HepG2 (cell line): ENCODE measurements around the gene DPEP1. TPM values are rescaled to one million over a fixed set of nuclear protein-coding genes. Genes with fewer than 3 reads are reported as not detected.

Experiments used
- CHD4 ChIP-seq: fragments of 200-600 bp; sonication (generic); IDR thresholded peaks from 2 replicates; pipeline ENCODE4 v1.7.0; 2017; ENCODE audit warnings: mild to moderate bottlenecking, low read length, borderline replicate concordance
- GABPA ChIP-seq, 2 experiments: IDR thresholded peaks; 2 replicates each; pipeline ENCODE4 v1.6.1; 2011 to 2016; ENCODE audit warnings: low read depth in 2 of 2, low read length in 1 of 2, missing biosample characterization in 1 of 2, missing genetic modification characterization in 1 of 2
- GZF1 ChIP-seq: sonication (generic); formaldehyde crosslinking; IDR thresholded peaks from 2 replicates; pipeline ENCODE4 v1.5.1; 2020; ENCODE audit warnings: mild to moderate bottlenecking, missing genetic modification reagents
- PITX1 ChIP-seq: sonication (generic); formaldehyde crosslinking; IDR thresholded peaks from 2 replicates; pipeline ENCODE4 v1.5.1; 2020; ENCODE audit warnings: mild to moderate bottlenecking, missing genetic modification reagents
- SATB2 ChIP-seq: sonication (generic); formaldehyde crosslinking; IDR thresholded peaks from 2 replicates; pipeline ENCODE4 v1.5.0; 2020; ENCODE audit warnings: missing genetic modification reagents
- TCF7 ChIP-seq: sonication (generic); IDR thresholded peaks from 2 replicates; pipeline ENCODE4 v1.6.1; 2016; ENCODE audit warnings: antibody characterized with exemption, low read depth
- ZFP62 ChIP-seq: sonication (generic); formaldehyde crosslinking; IDR thresholded peaks from 2 replicates; pipeline ENCODE4 v1.4.0; 2020; ENCODE audit warnings: missing genetic modification reagents
- ZFP90 ChIP-seq: sonication (generic); formaldehyde crosslinking; IDR thresholded peaks from 2 replicates; pipeline ENCODE4 v1.8.0; 2022; ENCODE audit warnings: missing genetic modification reagents, mild to moderate bottlenecking, inconsistent platforms, borderline replicate concordance
- ZMYM3 ChIP-seq: sonication (generic); formaldehyde crosslinking; IDR thresholded peaks from 2 replicates; pipeline ENCODE4 v1.5.1; 2020; ENCODE audit warnings: mild to moderate bottlenecking, missing genetic modification reagents
- ZNF547 ChIP-seq: sonication (generic); formaldehyde crosslinking; IDR thresholded peaks from 2 replicates; pipeline ENCODE4 v1.5.1; 2020; ENCODE audit warnings: mild to moderate bottlenecking, missing genetic modification reagents
- ZNF577 ChIP-seq: sonication (generic); formaldehyde crosslinking; IDR thresholded peaks from 2 replicates; pipeline ENCODE4 v1.4.0; 2020; ENCODE audit warnings: mild to moderate bottlenecking, low read depth, missing genetic modification reagents, borderline replicate concordance
- ZNF616 ChIP-seq: sonication (generic); formaldehyde crosslinking; IDR thresholded peaks from 2 replicates; pipeline ENCODE4 v1.5.0; 2020; ENCODE audit warnings: low read depth, mild to moderate bottlenecking, missing genetic modification reagents
- ZNF83 ChIP-seq: sonication (generic); formaldehyde crosslinking; IDR thresholded peaks from 2 replicates; pipeline ENCODE4 v1.4.0; 2020; ENCODE audit warnings: missing genetic modification reagents, mild to moderate bottlenecking, borderline replicate concordance
- polyA plus RNA-seq, 8 experiments: library from polyadenylated mRNA; depleted of rRNA in 3 of 8; stranded (reverse) in 7 of 8; unstranded in 1 of 8; fragments of >200 nt; fragmentation: Illumina TruSeq in 4 of 8; extraction: Trizol in 4 of 8; gene quantifications; 2 replicates each; pipeline versions ENCODE4 v1.2.1 to v1.2.3, GENCODE V29; 2011 to 2016; ENCODE audit warnings: low read depth in 4 of 8, missing spikeins in 1 of 8, mixed read lengths in 1 of 8; ENCODE audit not compliant: insufficient read depth in 1 of 8
- total RNA-seq, 5 experiments: library from RNA; depleted of rRNA; stranded (reverse); fragments of >200 nt; fragmentation: Illumina TruSeq; extraction: Trizol; gene quantifications; 2 replicates each; pipeline ENCODE4 v1.2.3, GENCODE V29; 2016; ENCODE audit warnings: low read depth in 1 of 5
- TF ChIP-seq, protein P1 (sequence below): sonication (generic); formaldehyde crosslinking; IDR thresholded peaks from 2 replicates; pipeline ENCODE4 v1.4.0; 2020; ENCODE audit warnings: missing genetic modification reagents, borderline replicate concordance
- TF ChIP-seq, protein P2 (sequence below): sonication (generic); formaldehyde crosslinking; IDR thresholded peaks from 2 replicates; pipeline ENCODE4 v1.5.1; 2020; ENCODE audit warnings: mild to moderate bottlenecking, missing genetic modification reagents
- TF ChIP-seq, protein P3 (sequence below): sonication (generic); formaldehyde crosslinking; IDR thresholded peaks from 2 replicates; pipeline ENCODE4 v1.8.0; 2022; ENCODE audit warnings: missing genetic modification reagents, mild to moderate bottlenecking, moderate library complexity, borderline replicate concordance
- TF ChIP-seq, protein P4 (sequence below), 2 experiments: sonication (generic) in 1 of 2; formaldehyde crosslinking in 1 of 2; IDR thresholded peaks; 2 replicates each; pipeline versions ENCODE4 v1.4.0 to v1.6.1; 2016 to 2020; ENCODE audit warnings: borderline replicate concordance in 1 of 2, low read depth in 1 of 2, mild to moderate bottlenecking in 1 of 2, missing genetic modification reagents in 1 of 2

The DPEP1 gene
- total and polyA plus RNA-seq, 2 of the 13 experiments (the other 11 are each of a cell fraction or from before 2014, with no cell fraction given) = 37.6 to 52.2 TPM

DNA sequence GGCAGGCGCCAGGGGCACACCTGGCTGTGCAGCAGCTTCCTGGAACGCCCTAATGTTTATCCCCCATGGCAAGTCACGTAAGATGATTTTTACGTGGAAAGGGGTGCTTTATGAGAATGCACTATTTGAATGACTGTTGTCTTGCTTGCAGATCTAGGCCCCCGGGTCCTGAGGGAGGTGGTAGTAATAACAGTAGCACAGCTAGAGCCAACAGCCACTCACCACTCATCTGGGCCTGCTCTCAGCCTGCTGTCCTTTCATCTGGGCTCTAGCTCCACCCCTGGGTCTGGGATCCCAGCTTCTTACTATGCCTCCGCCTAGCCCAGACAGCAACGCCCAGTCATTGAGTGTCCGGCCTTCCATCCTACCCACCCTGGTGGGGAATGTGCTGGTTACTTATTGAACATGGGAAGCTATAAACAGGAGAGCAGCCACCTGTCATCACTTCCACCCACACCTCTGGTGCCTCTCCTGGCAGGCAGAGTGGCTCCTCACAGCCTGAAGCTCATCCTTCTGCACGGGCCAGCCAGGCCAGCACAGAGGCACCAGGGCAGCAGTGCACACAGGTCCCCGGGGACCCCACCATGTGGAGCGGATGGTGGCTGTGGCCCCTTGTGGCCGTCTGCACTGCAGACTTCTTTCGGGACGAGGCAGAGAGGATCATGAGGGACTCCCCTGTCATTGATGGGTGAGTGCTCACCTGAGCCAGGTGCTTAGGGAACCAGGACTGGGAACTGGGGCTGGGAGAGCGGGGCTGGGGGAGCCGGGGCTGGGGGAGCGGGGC lies 16.6 kb downstream of the DPEP1 start (continued):
- TF ChIP-seq, protein P1, sequence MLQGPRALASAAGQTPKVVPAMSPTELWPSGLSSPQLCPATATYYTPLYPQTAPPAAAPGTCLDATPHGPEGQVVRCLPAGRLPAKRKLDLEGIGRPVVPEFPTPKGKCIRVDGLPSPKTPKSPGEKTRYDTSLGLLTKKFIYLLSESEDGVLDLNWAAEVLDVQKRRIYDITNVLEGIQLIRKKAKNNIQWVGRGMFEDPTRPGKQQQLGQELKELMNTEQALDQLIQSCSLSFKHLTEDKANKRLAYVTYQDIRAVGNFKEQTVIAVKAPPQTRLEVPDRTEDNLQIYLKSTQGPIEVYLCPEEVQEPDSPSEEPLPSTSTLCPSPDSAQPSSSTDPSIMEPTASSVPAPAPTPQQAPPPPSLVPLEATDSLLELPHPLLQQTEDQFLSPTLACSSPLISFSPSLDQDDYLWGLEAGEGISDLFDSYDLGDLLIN (CRISPR knock-in tag) = no peak
- 0 out of 2 replicates have a peak, but pooled peaks have one; percentile 32 for TF ChIP-seq GZF1
- TF ChIP-seq ZNF547 (CRISPR knock-in tag) = no peak
- no peak for TF ChIP-seq ZNF577 (CRISPR knock-in tag)
- TF ChIP-seq PITX1 (CRISPR knock-in tag) = peak; percentile 40; the same call in 1 of the 2 replicates
- TF ChIP-seq, protein P2, sequence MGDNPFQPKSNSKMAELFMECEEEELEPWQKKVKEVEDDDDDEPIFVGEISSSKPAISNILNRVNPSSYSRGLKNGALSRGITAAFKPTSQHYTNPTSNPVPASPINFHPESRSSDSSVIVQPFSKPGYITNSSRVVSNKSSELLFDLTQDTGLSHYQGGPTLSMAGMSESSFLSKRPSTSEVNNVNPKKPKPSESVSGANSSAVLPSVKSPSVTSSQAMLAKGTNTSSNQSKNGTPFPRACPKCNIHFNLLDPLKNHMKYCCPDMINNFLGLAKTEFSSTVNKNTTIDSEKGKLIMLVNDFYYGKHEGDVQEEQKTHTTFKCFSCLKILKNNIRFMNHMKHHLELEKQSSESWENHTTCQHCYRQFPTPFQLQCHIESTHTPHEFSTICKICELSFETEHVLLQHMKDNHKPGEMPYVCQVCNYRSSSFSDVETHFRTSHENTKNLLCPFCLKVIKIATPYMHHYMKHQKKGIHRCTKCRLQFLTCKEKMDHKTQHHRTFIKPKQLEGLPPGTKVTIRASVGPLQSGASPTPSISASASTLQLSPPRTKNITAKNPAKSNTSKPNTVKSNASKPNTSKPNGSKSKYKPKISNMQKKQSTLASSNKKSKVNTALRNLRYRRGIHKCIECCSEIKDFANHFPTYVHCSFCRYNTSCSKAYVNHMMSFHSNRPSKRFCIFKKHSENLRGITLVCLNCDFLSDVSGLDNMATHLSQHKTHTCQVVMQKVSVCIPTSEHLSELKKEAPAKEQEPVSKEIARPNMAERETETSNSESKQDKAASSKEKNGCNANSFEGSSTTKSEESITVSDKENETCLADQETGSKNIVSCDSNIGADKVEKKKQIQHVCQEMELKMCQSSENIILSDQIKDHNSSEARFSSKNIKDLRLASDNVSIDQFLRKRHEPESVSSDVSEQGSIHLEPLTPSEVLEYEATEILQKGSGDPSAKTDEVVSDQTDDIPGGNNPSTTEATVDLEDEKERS = peak; percentile 90
- no peak for TF ChIP-seq SATB2 (CRISPR knock-in tag)
- TF ChIP-seq, protein P3, sequence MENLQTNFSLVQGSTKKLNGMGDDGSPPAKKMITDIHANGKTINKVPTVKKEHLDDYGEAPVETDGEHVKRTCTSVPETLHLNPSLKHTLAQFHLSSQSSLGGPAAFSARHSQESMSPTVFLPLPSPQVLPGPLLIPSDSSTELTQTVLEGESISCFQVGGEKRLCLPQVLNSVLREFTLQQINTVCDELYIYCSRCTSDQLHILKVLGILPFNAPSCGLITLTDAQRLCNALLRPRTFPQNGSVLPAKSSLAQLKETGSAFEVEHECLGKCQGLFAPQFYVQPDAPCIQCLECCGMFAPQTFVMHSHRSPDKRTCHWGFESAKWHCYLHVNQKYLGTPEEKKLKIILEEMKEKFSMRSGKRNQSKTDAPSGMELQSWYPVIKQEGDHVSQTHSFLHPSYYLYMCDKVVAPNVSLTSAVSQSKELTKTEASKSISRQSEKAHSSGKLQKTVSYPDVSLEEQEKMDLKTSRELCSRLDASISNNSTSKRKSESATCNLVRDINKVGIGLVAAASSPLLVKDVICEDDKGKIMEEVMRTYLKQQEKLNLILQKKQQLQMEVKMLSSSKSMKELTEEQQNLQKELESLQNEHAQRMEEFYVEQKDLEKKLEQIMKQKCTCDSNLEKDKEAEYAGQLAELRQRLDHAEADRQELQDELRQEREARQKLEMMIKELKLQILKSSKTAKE = no peak
- TF ChIP-seq, protein P4, sequence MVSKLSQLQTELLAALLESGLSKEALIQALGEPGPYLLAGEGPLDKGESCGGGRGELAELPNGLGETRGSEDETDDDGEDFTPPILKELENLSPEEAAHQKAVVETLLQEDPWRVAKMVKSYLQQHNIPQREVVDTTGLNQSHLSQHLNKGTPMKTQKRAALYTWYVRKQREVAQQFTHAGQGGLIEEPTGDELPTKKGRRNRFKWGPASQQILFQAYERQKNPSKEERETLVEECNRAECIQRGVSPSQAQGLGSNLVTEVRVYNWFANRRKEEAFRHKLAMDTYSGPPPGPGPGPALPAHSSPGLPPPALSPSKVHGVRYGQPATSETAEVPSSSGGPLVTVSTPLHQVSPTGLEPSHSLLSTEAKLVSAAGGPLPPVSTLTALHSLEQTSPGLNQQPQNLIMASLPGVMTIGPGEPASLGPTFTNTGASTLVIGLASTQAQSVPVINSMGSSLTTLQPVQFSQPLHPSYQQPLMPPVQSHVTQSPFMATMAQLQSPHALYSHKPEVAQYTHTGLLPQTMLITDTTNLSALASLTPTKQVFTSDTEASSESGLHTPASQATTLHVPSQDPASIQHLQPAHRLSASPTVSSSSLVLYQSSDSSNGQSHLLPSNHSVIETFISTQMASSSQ (IDR thresholded peaks at IDR 0.05; ENCODE audit: low read depth) = peak; percentile 28; the same call in 1 of the 2 replicates
- TF ChIP-seq, protein P4 (CRISPR knock-in tag; IDR thresholded peaks at IDR 0.05; ENCODE audit: borderline replicate concordance) = no peak
- peak; percentile 100 for TF ChIP-seq ZFP90 (CRISPR knock-in tag)
- no peak for TF ChIP-seq TCF7
- TF ChIP-seq ZNF83 (CRISPR knock-in tag) = no peak
- no peak for TF ChIP-seq GABPA (IDR thresholded peaks at IDR 0.05; ENCODE audit: low read depth, low read length)
- no peak for TF ChIP-seq GABPA (CRISPR knock-in tag; IDR thresholded peaks at IDR 0.05; ENCODE audit: low read depth)
- peak; percentile 82 for TF ChIP-seq ZMYM3 (CRISPR knock-in tag)
- TF ChIP-seq ZFP62 (CRISPR knock-in tag) = no peak
- TF ChIP-seq CHD4 = 0 out of 2 replicates have a peak, but pooled peaks have one; percentile 21
- no peak for TF ChIP-seq ZNF616 (CRISPR knock-in tag)
